ENCODE measurements around the gene SYCP2.

Gene SYCP2

DNA sequence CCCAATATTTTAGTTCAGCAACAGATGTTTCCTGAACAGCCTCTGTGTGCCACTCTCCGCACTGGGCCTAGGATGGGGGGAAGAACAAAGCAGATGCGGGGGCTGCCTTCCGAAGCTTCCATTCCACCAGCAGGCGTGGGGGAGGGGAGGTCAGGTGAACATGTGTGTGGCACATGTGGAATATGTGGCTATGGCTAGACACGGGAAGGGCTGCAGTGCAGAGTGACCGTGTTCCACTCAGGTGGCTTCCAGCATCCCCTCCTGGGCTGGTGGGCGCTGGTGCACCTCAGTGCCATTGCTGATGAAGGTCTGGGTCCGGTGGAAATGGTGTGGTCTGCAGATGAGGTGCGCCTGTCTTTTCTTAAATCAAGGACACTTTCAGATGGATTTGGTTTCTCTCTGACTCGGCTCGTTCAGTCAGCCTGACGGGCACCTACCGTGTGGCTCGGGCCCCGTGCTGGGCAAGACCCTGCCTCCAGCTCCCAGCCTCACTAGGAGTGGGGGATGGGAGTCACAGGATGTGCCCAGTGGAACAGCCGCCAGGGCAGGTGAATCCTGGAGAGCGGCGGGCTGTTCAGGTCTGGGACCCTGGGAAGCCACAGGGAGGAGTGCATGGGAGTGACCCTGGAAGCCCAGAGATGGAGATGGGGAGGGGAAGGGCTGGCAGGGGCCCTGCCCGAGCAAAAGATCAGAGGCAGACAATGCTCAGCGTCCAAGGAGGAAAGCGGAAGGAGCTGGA, 111.0 kb downstream of the SYCP2 start:
- no peak for DNase-seq

DNA sequence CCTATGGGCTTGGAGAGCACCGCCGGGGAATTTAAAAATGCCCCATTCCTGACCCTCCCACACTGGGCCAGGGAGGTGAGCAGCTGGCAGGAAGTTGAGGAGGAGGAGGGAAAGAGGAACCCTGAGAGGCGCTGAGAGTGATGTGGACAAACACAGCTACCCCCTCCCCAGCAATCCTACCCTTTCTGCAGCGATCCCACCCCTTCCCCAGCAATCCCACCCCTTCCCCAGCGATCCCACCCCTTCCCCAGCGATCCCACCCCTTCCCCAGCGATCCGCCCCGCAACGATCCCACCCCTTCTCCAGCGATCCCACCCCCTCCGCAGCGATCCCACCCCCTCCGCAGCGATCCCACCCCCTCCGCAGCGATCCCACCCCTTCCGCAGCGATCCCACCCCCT, 111.6 kb downstream of the SYCP2 start:
- DNase-seq = no peak

DNA sequence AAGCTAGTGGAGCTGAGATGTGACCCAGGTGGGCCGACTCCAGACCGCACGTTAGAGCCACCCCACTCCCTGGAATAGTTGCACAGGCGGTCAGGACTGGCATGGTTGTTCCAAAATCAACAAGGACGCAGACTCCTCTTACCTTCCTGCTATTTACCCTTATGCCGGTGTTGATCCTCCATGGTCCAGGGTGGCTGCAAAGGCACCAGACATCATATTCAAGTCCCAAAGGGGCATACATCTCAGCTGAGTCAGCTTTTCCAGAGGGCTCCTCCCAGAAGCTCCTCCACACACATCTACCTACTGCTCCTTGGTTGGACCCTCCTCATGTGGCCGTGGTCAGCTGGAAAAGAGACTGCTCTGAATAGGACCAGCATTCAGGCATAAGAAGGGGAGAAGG, 112.2 kb downstream of the SYCP2 start:
- no peak for DNase-seq

DNA sequence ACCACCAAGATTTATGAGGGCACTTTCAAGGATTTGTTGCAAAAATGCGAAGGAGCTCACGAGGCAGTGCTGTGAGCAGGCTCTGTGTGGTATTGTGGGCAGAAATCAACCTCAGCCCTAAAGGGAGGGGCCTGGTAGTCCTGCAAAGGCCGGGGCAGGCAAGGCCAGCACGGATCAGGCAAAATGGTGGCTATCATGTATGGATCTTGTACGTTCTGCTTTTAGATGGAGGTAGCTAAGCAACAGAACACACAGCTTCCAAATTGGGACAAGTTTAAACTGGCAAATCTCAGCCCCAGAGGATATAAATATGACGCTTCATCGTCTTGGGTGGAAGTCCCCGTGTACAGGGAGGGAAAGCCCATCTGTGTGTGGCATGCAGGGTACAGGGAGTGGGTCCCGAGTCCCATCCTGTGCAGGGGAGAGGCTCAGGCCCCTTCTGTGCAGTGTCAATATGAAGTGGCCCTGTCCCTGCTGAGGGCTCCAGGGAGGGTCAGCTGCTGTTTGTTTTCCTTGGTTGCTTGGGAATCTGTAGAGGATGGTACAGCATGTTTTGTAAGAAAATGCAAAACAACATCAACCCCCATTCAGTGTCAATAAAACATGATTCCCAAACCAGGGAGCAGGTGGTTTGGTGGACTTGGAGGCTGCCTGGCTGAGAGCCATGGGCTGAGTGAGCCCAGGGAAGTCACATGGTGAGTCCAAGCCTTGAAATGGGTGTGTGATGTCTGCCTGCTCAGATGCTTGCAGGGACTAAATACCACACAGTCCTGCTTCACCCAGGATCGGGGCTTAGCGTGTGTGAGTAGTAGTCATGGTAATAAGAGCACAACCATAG, 113.0 kb downstream of the SYCP2 start:
- DNase-seq = peak; percentile 85 to 89

DNA sequence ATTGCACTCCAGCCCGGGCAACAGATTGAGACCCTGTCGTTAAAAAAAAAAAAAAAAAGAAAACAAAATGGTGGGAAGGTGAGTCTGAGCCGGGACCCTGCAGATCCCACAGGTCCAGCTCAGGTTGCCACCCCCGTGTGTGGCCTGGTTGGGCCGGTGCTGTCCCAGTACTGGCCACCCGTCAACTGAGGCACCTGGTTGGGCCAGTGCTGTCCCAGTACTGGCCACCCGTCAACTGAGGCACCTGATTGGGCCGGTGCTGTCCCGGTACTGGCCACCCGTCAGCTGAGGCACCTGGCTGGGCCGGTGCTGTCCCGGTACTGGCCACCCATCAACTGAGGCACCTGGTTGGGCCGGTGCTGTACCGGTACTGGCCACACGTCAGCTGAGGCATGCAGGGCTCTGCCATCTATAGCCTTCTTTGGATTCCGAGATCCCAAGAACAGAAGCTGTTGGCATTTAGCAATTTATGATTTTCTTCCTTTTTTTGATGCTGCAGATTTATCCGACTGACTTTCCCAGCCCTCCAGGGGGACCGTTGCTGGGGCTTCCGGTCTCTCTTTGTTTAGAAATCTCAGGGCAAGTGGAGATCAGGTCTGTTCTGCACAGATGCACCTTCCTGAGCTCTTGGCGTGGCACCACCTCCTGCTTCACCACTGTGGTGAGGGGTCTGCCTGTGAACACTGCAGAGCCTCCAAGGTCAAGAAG, 113.8 kb downstream of the SYCP2 start:
- DNase-seq = no peak

DNA sequence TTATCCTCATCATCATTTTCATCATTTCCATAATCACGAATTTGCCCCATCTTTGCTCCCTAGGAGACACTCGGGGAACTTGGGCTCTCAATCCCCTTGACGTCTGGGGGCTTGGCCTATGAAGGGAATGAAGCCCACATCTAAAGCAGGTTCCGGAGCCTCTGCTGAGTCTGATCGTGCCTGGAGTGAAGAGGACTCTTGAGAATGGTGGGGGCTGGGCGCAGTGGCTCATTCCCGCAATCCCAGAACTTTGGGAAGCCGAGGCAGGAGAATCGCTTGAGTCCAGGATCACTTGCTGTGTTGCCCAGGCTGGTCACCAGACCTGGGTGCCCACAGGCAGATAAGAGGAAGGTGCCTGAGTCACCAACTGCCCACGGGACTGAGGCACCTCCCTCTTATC, 114.5 kb downstream of the SYCP2 start:
- DNase-seq = no peak

DNA sequence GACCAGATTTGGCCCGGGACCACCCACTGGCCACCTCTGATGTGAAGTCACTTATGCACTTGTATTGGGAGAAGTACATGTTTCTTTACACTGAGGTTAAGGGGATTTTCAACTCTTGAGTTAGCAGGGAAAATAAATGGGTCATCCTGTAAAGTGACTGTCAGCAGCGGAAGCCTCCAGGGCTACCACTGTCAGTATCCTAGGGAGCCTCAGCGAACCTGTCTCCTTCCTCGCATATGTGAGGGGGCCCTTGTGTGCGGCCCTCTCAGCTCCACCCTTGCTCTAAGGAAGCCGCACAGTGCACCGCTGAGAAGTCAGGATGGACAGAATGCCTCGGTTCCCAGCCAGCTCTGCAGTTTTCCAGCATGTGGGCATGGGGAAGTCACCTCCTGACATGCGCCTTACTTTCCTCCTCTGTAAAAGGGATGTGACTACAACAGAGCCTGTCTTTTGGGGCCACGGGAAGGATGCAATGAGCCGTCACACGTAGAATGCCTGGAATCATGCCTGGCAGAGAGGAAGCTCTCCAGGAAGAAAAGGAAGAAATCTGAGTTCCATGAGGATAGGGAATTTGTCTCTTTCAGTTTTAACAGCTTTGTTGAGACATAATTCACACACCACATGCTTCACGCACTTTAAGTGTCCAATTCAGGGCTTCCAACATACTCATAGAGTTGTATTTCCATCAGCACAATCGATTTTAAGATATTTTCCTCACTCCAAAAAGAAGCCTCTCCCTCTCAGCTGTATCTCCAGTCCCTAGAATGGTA, 115.4 kb downstream of the SYCP2 start:
- DNase-seq = no peak

DNA sequence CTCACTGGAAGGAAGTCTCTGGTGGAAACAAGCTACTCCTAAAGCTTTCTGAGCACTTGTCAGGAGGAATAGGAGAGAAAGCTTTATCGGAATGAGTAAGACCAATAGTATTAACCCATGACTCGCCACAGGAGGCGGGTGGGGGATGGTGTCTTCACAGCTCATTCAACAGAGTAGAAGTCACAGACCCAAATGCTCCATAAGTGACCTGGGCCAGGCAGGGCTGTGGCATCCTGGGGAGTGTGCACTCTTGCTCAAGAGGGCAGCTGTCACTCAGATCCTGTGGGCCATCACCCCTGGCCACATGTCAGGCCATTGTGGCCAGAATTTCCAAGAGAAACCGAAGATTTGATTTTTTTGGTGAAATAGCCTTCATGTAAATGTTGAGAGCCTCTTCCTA, 116.0 kb downstream of the SYCP2 start:
- DNase-seq = no peak

DNA sequence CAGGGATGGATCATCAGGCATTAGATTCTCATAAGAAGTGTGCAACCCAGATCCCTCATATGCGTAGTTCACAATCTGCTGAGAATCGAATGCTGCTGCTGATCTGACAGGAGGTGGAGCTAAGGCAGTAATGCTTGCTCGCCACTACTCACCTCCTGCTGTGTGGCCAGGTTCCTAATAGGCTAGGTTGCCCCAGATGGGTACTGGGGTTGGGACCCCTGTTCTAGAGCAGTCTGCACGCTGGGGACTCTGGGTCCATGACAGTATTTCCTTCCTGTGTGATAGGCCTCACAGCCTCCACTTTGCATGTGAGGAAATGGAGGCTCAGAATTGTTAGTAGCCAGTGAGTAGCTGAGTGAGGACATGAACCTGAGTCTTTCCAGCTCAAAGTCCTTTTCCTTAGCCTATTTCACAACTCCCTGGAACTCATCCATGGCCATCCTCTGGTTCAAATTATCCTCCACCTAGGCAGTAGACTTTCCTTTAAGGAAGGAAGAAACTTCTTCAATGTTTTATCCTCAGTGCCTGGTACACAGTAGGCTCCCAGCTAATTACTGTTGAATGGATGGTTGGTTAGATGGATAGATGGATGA, 117.2 kb downstream of the SYCP2 start:
- DNase-seq = no peak

DNA sequence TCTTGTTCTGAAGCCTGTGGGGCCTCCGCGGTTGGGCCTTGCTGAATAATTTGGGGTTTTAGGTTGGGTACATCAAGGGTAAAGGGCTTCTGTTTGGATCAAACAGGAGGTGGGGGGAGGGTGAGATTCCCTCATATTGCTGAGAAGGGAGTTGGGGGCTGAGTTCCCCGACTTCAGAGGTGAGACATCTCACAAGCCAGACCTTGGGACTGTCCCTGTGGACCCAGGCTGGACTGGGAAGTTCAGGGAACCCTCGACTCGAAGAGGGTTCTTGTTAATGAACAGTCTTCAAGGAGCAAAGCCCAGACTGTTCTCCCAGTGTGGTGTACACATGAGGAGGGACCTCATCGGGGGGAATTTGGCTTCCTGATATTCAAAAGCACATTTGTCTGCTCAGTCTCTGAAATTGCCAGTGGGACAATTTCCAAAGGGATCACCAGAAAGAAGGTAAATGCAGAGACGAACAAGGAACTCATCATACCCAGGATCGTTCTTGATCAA, 118.5 kb downstream of the SYCP2 start:
- DNase-seq = no peak

DNA sequence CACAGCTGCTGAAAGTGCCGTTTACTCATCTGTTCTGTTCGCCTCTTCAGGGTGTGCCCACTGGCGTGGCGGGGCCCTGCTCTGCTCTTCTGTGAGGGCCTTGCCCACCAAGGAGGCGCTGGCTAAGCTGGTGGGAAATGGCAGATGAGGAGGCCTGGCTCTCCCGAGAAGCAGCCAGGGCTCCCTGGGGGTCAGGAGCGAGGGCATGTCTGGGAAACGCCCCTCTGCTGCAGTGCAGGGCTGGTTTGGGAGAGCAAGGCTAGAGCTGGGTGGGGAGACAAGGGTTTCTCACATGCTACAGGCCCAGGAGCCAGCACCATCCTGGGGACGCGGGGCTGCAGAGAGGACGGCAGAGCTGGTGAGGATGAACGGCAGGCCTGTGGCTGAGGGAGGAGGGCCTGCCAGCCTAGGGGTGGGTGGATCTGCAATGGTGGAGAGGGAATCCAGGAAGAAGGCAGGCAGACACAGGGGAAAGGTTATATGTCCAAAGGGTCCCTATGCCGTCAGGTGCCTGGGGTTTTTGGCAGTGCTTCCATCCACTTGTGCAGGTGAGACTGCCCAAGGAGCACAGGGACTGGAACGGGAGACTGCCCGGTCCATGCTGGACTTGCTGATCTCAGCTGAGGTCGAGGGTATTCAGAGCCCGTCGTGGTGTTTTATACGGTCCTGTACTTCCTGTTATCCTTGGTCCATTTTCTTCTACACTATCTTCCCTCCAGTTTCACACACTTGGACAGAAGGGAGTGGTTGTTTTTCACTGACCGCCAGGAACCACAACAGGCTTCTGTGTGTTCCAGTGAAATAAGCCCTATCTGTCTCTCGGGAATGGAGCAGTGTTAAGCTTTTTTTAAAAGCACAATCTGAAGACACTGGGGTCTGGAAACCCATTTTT, 119.2 kb downstream of the SYCP2 start:
- DNase-seq = no peak
